GM19238 (cell line): Measurements from ENCODE around the gene SSR2.

ENCODE experiments used
- DNase-seq: peaks from one replicate; pipeline ENCODE4 v3.0.0; 2011; ENCODE audit warnings: low spot score; ENCODE audit not compliant: insufficient read length

SSR2 gene

GRCh38 chr1:156020293-156021092 lies at the start of gene SSR2:
TSS of gene SSR2 (minus strand) at chr1:156020951. CDS start at chr1:156020167, 784 bp downstream.
- peak; percentile 96 for DNase-seq

- DNase-seq, result no peak
Measured at GRCh38 chr1:156070548-156070947, 49.8 kb upstream of the SSR2 start.

GRCh38 chr1:156069490-156070455 lies 49.0 kb upstream of the SSR2 start:
- DNase-seq, result no peak

DNA sequence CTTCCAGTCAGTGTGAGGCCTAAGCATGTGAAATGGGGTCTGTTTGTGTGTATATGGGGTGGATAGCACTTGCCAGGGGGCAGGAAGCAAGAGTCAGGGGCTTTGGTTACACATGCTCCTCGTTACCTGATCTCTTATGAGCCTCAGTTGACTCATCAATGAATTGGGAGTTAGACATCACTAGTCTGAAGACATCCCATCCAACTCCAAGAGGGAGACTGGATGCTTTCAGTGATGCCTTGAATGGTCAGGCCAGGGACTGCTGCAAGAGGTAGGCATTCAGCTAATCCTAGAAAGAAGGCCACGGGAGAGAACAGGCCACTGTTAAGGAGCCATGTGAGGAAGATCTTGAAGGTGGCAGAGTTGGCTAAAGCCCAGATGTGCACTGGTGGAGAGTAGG lies 46.5 kb upstream of the SSR2 start:
- no peak for DNase-seq

DNA sequence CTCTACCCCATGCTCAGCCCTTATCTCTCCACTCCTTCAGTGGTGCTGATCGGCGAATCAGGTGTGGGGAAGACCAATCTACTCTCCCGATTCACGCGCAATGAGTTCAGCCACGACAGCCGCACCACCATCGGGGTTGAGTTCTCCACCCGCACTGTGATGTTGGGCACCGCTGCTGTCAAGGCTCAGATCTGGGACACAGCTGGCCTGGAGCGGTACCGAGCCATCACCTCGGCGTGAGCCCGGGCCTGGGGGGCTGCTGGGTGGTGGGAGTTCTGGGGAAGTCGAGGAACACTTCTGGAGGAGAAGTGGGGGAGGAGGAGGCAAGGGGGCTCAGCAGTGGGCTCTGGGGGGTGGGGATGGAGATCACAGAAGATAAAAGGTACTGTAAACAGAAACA lies 45.1 kb upstream of the SSR2 start:
- no peak for DNase-seq

- DNase-seq, result no peak
Measured at GRCh38 chr1:156065212-156065611, 44.5 kb upstream of the SSR2 start.

GRCh38 chr1:156064615-156065014 lies 43.9 kb upstream of the SSR2 start:
- DNase-seq, result no peak

DNA sequence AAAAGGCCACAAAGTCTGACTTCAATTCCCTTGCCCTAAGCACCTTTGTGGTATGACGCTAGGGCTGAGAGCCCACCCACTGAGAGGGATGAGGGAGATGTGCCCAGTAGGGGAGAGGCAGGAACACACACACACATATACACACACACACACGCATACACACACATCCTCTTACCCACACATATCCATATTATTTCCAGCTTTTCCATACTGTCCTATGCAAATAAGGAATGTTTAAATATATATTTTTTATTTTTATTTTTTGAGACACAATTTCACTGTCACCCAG lies 43.2 kb upstream of the SSR2 start:
- DNase-seq, result no peak

GRCh38 chr1:156062189-156062588 lies 41.4 kb upstream of the SSR2 start:
- no peak for DNase-seq

- no peak for DNase-seq
Measured at GRCh38 chr1:156060937-156061636, 40.3 kb upstream of the SSR2 start, which contains the start of gene RAB25. TSS of gene RAB25 (plus strand) at chr1:156061160. CDS start at chr1:156061401, 241 bp downstream.

DNA sequence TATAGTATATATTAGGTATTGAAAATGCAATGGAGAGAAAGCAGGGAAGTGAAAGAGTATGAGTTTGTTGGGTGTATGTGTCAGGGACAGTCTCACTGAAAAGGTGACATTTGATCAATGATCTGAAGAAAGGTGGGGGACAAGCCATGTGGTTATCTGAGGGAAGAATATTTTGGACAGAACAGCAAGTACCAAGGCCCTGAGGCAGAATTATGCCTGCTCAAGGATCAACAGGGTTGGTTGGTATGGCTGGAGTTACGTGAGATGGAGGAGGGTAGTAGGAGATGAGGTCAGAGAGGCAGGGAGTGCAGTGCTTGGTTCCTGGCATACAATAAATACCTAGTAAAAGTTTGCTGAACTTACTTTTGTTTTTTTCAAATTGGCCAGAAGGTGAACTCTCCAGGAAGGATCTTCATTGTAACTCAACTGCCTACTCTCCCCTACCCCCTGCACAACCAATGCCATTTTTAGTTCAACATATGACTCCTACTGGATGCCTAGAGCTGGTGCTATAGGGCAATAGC lies 35.6 kb upstream of the SSR2 start:
- DNase-seq, result no peak

GRCh38 chr1:156055281-156056048 lies 34.7 kb upstream of the SSR2 start:
- no peak for DNase-seq

GRCh38 chr1:156054500-156055280 lies 33.9 kb upstream of the SSR2 start, which contains the start of gene LAMTOR2:
TSS of gene LAMTOR2 (plus strand) at chr1:156054782. CDS start at chr1:156054890, 108 bp downstream.
- DNase-seq, result peak; percentile 95

GRCh38 chr1:156053768-156054499 lies 33.2 kb upstream of the SSR2 start, which contains the start of gene UBQLN4:
TSS of gene UBQLN4 (minus strand) at chr1:156053798. CDS start at chr1:156053701, 97 bp downstream.
- peak; percentile 91 for DNase-seq

- peak; percentile 82 for DNase-seq
Measured at GRCh38 chr1:156052862-156053767, 32.4 kb upstream of the SSR2 start.

- DNase-seq, result no peak
Measured at GRCh38 chr1:156051011-156051725, 30.4 kb upstream of the SSR2 start.

DNA sequence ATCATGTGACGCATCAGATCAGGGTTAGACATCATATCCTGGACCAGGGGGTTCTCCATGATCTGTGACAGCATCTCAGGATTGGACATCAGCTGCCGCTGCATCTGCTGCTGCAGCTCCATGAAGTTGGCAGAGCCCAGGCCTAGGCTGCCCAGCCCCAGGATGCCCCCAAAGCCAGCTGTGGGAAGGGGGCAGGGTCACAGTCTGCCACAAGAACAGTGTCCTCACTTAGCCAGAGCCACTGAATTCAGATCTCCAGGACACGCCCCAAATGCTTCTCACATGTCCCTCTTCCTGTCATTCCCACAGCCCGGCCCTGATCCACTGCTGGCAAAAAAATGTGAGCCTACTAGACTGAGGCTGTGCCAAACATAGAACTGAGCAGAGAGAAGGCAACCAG lies 29.6 kb upstream of the SSR2 start:
- DNase-seq, result no peak
